Measurements from ENCODE around the gene PRRT2. TPM values are rescaled to one million over a fixed set of nuclear protein-coding genes. Genes with fewer than 3 reads are reported as not detected.

PRRT2 gene
- total RNA-seq, 2 experiments from 2014 or later, result 0.09 to 3.4 TPM

DNA sequence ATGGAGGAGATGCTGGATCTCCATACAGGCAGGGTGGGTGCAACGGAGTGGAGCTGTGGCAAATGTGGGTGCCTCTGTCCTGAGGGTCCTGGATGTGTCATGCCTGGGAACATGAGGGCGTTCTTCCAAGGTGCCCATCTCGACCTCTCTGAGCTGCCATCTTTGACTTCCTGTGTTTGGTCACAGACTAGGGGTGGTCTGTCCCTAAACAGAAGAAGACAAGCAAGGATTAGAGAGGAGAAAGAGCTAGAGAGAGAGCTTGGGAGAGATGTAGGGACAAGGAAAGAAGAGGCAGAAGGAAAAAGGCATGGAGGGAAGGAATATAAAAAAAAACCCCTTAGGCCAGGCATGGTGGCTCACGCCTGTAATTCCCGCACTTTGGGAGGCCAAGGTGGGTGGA lies 37.3 kb upstream of the PRRT2 start:
- TF ChIP-seq, protein P1, sequence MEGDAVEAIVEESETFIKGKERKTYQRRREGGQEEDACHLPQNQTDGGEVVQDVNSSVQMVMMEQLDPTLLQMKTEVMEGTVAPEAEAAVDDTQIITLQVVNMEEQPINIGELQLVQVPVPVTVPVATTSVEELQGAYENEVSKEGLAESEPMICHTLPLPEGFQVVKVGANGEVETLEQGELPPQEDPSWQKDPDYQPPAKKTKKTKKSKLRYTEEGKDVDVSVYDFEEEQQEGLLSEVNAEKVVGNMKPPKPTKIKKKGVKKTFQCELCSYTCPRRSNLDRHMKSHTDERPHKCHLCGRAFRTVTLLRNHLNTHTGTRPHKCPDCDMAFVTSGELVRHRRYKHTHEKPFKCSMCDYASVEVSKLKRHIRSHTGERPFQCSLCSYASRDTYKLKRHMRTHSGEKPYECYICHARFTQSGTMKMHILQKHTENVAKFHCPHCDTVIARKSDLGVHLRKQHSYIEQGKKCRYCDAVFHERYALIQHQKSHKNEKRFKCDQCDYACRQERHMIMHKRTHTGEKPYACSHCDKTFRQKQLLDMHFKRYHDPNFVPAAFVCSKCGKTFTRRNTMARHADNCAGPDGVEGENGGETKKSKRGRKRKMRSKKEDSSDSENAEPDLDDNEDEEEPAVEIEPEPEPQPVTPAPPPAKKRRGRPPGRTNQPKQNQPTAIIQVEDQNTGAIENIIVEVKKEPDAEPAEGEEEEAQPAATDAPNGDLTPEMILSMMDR (conservative IDR thresholded peaks at IDR 0.05; ENCODE audit: low read length), result no peak
- no peak for TF ChIP-seq EZH2phosphoT487 (IDR thresholded peaks at IDR 0.05; ENCODE audit: borderline replicate concordance, low read depth, low read length)
- H2AFZ ChIP-seq (ENCODE audit: low read length), result no peak overlapping the region
- ChIA-PET POLR2A (interaction anchor here (0.5 to 0.7 kb wide), 2 partner anchors 11 to 23 kb away, joined by 3 read pairs; no protein-coding TSS in a partner anchor), CTCF (ENCODE audit: unreplicated experiment) (interaction anchor here (1.0 kb wide), 1 partner anchor 11 kb away, joined by 3 read pairs; no protein-coding TSS in a partner anchor)
- no peaks in the 10 kb centered on the region for H3K36me3 ChIP-seq (ENCODE audit: insufficient read depth, low read length)
- no peaks in the 10 kb centered on the region for H3K79me2 ChIP-seq (ENCODE audit: insufficient read depth, low read depth, low read length)
- no peaks in the 10 kb centered on the region for H4K20me1 ChIP-seq (ENCODE audit: insufficient read depth, low read length)
- BruUV-seq (replicated peaks), result no TSS peak
- H3K27ac ChIP-seq (ENCODE audit: low read depth, low read length, poor library complexity, severe bottlenecking), result no peak overlapping the region
- H3K4me2 ChIP-seq (ENCODE audit: low read length), result no peak overlapping the region
- no peaks in the 10 kb centered on the region for H3K9me3 ChIP-seq (ENCODE audit: low read length)
- H3K4me1 ChIP-seq (ENCODE audit: insufficient read depth, low read length, poor library complexity, severe bottlenecking), result no peaks in the 10 kb centered on the region
- H3K9me2 ChIP-seq (ENCODE audit: insufficient read depth, low read length), result no peaks in the 10 kb centered on the region
- intact Hi-C loops (cut with micrococcal nuclease; ENCODE audit: unreplicated experiment), result no loop called here
- no peak overlapping the region for H3K4me3 ChIP-seq (ENCODE audit: low read depth, low read length, poor library complexity, severe bottlenecking)
- DNase-seq (ENCODE audit: low spot score), result no peak

GRCh38 chr16:29775742-29776408 lies 36.1 kb upstream of the PRRT2 start:
- BruUV-seq (replicated peaks), result no TSS peak
- intact Hi-C loops (cut with micrococcal nuclease; ENCODE audit: unreplicated experiment), result no loop called here
- H3K4me2 ChIP-seq (ENCODE audit: low read length), result no peak overlapping the region
- H4K20me1 ChIP-seq (ENCODE audit: insufficient read depth, low read length), result no peaks in the 10 kb centered on the region
- no peaks in the 10 kb centered on the region for H3K4me1 ChIP-seq (ENCODE audit: insufficient read depth, low read length, poor library complexity, severe bottlenecking)
- no peak overlapping the region for H2AFZ ChIP-seq (ENCODE audit: low read length)
- H3K4me3 ChIP-seq (ENCODE audit: low read depth, low read length, poor library complexity, severe bottlenecking), result no peak overlapping the region
- no peaks in the 10 kb centered on the region for H3K79me2 ChIP-seq (ENCODE audit: insufficient read depth, low read depth, low read length)
- no peaks in the 10 kb centered on the region for H3K36me3 ChIP-seq (ENCODE audit: insufficient read depth, low read length)
- no peak overlapping the region for H3K27ac ChIP-seq (ENCODE audit: low read depth, low read length, poor library complexity, severe bottlenecking)
- TF ChIP-seq, protein P1 (conservative IDR thresholded peaks at IDR 0.05; ENCODE audit: low read length), result no peak
- TF ChIP-seq EZH2phosphoT487 (IDR thresholded peaks at IDR 0.05; ENCODE audit: borderline replicate concordance, low read depth, low read length), result no peak
- no peak for DNase-seq (ENCODE audit: low spot score)
- H3K9me3 ChIP-seq (ENCODE audit: low read length), result no peaks in the 10 kb centered on the region
- no peaks in the 10 kb centered on the region for H3K9me2 ChIP-seq (ENCODE audit: insufficient read depth, low read length)
- POLR2A ChIA-PET, result no interaction called here
- CTCF ChIA-PET (ENCODE audit: unreplicated experiment), result no interaction called here

GRCh38 chr16:29777576-29778350 lies 34.2 kb upstream of the PRRT2 start, which contains the start of gene ZG16:
Gene ZG16, plus strand, starts transcription at chr16:29778256. Its CDS starts 1,011 bp downstream, at chr16:29779267.
- CTCF ChIA-PET (ENCODE audit: unreplicated experiment), result no interaction called here
- Histone ChIP-seq H3K4me2 (ENCODE audit: low read length) (no peak within 1 kb of the TSS), H3K4me3 (ENCODE audit: low read depth, low read length, poor library complexity, severe bottlenecking) (no peak within 1 kb of the TSS), H4K20me1 (ENCODE audit: insufficient read depth, low read length) (no peaks in the 10 kb centered on the region), H3K4me1 (ENCODE audit: insufficient read depth, low read length, poor library complexity, severe bottlenecking) (no peaks in the 10 kb centered on the region), H3K36me3 (ENCODE audit: insufficient read depth, low read length) (no peaks in the 10 kb centered on the region), H3K79me2 (ENCODE audit: insufficient read depth, low read depth, low read length) (no peaks in the 10 kb centered on the region), H3K9me3 (ENCODE audit: low read length) (no peaks in the 10 kb centered on the region), H3K27ac (ENCODE audit: low read depth, low read length, poor library complexity, severe bottlenecking) (no peak within 1 kb of the TSS), H2AFZ (ENCODE audit: low read length) (no peak within 1 kb of the TSS), H3K9me2 (ENCODE audit: insufficient read depth, low read length) (no peaks in the 10 kb centered on the region)
- DNase-seq (ENCODE audit: low spot score), result no peak
- intact Hi-C loops (cut with micrococcal nuclease; ENCODE audit: unreplicated experiment), result no loop called here
- no peak for TF ChIP-seq EZH2phosphoT487 (IDR thresholded peaks at IDR 0.05; ENCODE audit: borderline replicate concordance, low read depth, low read length)
- TF ChIP-seq, protein P1 (conservative IDR thresholded peaks at IDR 0.05; ENCODE audit: low read length), result no peak
- BruUV-seq (replicated peaks), result no TSS peak
- POLR2A ChIA-PET, result interaction anchor here (0.7 kb wide), 1 partner anchor 10 kb away, joined by 4 read pairs; no protein-coding TSS in a partner anchor

Measured in OCI-LY7 (cell line).